Measurements from ENCODE around the gene MICAL3.

GRCh38 chr22:17980015-17980590, 44.3 kb downstream of the MICAL3 start:
- TF ChIP-seq ZNF8 (CRISPR knock-in tag; IDR thresholded peaks at IDR 0.05) (no peak), CSDC2 (CRISPR knock-in tag; IDR thresholded peaks at IDR 0.05) (no peak), TCF4 (CRISPR knock-in tag; IDR thresholded peaks at IDR 0.05; ENCODE audit: borderline replicate concordance) (no peak), ZFP30 (CRISPR knock-in tag; IDR thresholded peaks at IDR 0.05) (no peak), ZFP3 (CRISPR knock-in tag; IDR thresholded peaks at IDR 0.05) (no peak), PPARA (CRISPR knock-in tag; IDR thresholded peaks at IDR 0.05; ENCODE audit: borderline replicate concordance) (no peak), RARB (CRISPR knock-in tag; IDR thresholded peaks at IDR 0.05) (no peak), BACH2 (CRISPR knock-in tag; IDR thresholded peaks at IDR 0.05; ENCODE audit: borderline replicate concordance) (no peak), ARNTL (CRISPR knock-in tag; IDR thresholded peaks at IDR 0.05; ENCODE audit: borderline replicate concordance, low read depth) (no peak), SNAI2 (CRISPR knock-in tag; IDR thresholded peaks at IDR 0.05) (no peak), CREB5 (CRISPR knock-in tag; IDR thresholded peaks at IDR 0.05; ENCODE audit: low read depth) (no peak)
- TF ChIP-seq, protein P1, sequence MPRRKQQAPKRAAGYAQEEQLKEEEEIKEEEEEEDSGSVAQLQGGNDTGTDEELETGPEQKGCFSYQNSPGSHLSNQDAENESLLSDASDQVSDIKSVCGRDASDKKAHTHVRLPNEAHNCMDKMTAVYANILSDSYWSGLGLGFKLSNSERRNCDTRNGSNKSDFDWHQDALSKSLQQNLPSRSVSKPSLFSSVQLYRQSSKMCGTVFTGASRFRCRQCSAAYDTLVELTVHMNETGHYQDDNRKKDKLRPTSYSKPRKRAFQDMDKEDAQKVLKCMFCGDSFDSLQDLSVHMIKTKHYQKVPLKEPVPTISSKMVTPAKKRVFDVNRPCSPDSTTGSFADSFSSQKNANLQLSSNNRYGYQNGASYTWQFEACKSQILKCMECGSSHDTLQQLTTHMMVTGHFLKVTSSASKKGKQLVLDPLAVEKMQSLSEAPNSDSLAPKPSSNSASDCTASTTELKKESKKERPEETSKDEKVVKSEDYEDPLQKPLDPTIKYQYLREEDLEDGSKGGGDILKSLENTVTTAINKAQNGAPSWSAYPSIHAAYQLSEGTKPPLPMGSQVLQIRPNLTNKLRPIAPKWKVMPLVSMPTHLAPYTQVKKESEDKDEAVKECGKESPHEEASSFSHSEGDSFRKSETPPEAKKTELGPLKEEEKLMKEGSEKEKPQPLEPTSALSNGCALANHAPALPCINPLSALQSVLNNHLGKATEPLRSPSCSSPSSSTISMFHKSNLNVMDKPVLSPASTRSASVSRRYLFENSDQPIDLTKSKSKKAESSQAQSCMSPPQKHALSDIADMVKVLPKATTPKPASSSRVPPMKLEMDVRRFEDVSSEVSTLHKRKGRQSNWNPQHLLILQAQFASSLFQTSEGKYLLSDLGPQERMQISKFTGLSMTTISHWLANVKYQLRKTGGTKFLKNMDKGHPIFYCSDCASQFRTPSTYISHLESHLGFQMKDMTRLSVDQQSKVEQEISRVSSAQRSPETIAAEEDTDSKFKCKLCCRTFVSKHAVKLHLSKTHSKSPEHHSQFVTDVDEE (CRISPR knock-in tag; IDR thresholded peaks at IDR 0.05): no peak
